ENCODE measurements around the gene PLCH1.

DNA sequence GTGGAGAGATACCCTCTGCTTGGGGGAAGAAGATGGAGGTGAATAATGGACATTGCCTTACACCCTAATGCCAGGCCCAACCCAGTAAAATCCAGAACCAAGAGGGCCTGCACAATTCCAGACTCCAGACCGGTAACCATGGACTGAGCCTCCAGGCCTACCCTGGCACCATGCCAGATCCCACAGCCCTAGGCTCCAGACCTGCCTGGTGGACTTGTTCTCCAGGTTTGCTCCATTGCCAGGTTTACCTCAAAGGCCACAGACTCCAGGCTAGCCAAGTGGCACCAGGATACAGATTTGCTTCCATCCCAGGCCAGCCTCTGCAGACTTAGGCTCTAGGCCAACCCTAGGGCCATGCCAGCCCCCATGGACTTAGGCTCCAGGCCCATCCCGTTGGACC, 14.0 kb downstream of the PLCH1 start:
- TF ChIP-seq EZH2phosphoT487 (IDR thresholded peaks at IDR 0.05; ENCODE audit: borderline replicate concordance, low read length) (no peak), CTCF (conservative IDR thresholded peaks at IDR 0.05; ENCODE audit: low read depth, low read length) (no peak)
